SK-N-SH treated with all-trans-retinoic acid at 6 μM for 48 hours (cell line): ENCODE data around the gene STRC.
"Not testable (repeated sequence)": the region's sequence is repeated elsewhere in the genome, so short reads cannot be mapped to it uniquely, and the experiment has no call there.

Experiments used
- CSDC2 ChIP-seq: fragments of 250-450 bp; sonication (Bioruptor Pico); IDR thresholded peaks from 2 replicates; pipeline ENCODE4 v1.5.0; 2020; ENCODE audit warnings: mild to moderate bottlenecking, moderate library complexity
- CSRNP3 ChIP-seq: fragments of 250-450 bp; sonication (Bioruptor Pico); IDR thresholded peaks from 2 replicates; pipeline ENCODE4 v1.5.1; 2021; ENCODE audit warnings: mild to moderate bottlenecking, moderate library complexity
- ISL1 ChIP-seq: fragments of 250-450 bp; sonication (Bioruptor Pico); IDR thresholded peaks from 2 replicates; pipeline ENCODE4 v2.1.2; 2022; ENCODE audit warnings: mild to moderate bottlenecking, moderate library complexity

- not testable (repeated sequence) for TF ChIP-seq CSDC2 (CRISPR knock-in tag); ISL1; CSRNP3 (CRISPR knock-in tag)
These were observed 28.7 kb downstream of the STRC start, which contains the start of gene PPIP5K1 for GRCh38 chr15:43589778-43590466.
